H1 (cell line): ENCODE data around the gene TMEM131L. TPM values are rescaled to one million over a fixed set of nuclear protein-coding genes. Genes with fewer than 3 reads are reported as not detected.

Experiments
- CTCF ChIA-PET: fragments of 300-600 bp; sonication (Branson Sonifier 250); formaldehyde crosslinking; loops from one replicate; lab custom pipeline; 2021; ENCODE audit not compliant: partially characterized antibody; lab: Charles Lee
- POLR2A ChIA-PET: fragments of 300-600 bp; sonication (Branson Sonifier 250); formaldehyde crosslinking; loops from one replicate; lab custom pipeline; 2021; ENCODE audit warnings: inconsistent platforms; ENCODE audit not compliant: partially characterized antibody; lab: Charles Lee
- DNase-seq, 2 experiments: peaks; one replicate each; pipeline versions ENCODE4 v3.0.0 to v3.0.0-alpha.2; 2010 to 2022; ENCODE audit warnings: low spot score in 2 of 2, low read depth in 1 of 2, mixed read lengths in 1 of 2
- FAIRE-seq: peaks from 2 replicates; lab custom pipeline; 2011; peaks lifted over from hg19 to GRCh38; lab: Jason Lieb, UNC
- H2AFZ ChIP-seq: 2 replicates; pipeline ENCODE4 v1.8.1; 2012; ENCODE audit warnings: low read length, inconsistent platforms
- H2AK5ac ChIP-seq: 2 replicates; pipeline ENCODE4 v1.6.1; 2013; ENCODE audit warnings: low read depth, low read length
- H2BK120ac ChIP-seq: replicated peaks from 2 replicates; pipeline ENCODE3; 2013; ENCODE audit warnings: low read depth, low read length, inconsistent platforms
- H2BK12ac ChIP-seq: 2 replicates; pipeline ENCODE4 v1.6.1; 2013; ENCODE audit warnings: low read depth, low read length
- H2BK15ac ChIP-seq: 2 replicates; pipeline ENCODE4 v1.6.1; 2013; ENCODE audit warnings: low read length
- H2BK20ac ChIP-seq: 2 replicates; pipeline ENCODE4 v1.6.1; 2013; ENCODE audit warnings: low read length
- H2BK5ac ChIP-seq: 2 replicates; pipeline ENCODE4 v1.6.1; 2013; ENCODE audit warnings: low read depth, low read length
- H3K14ac ChIP-seq: 2 replicates; pipeline ENCODE4 v1.6.1; 2013; ENCODE audit warnings: inconsistent platforms; ENCODE audit not compliant: insufficient read length
- H3K18ac ChIP-seq: 2 replicates; pipeline ENCODE4 v1.6.1; 2013; ENCODE audit warnings: low read length; ENCODE audit errors: extremely low read depth
- H3K23ac ChIP-seq: 2 replicates; pipeline ENCODE4 v1.6.1; 2013; ENCODE audit warnings: inconsistent platforms; ENCODE audit not compliant: insufficient read length
- H3K23me2 ChIP-seq: 2 replicates; pipeline ENCODE4 v1.6.1; 2013; ENCODE audit warnings: low read depth, low read length
- H3K27ac ChIP-seq: 2 replicates; pipeline ENCODE4 v1.6.1; 2011; ENCODE audit warnings: low read depth, low read length, inconsistent platforms
- H3K27me3 ChIP-seq, 4 experiments: replicated peaks in 1 of 4; 1 replicate in 1 of 4; 2 replicates in 3 of 4; pipeline versions ENCODE4 v1.6.1 to v1.8.1; 2011 to 2013; ENCODE audit warnings: low read length in 3 of 4, mild to moderate bottlenecking in 3 of 4, inconsistent platforms in 2 of 4, mixed read lengths in 2 of 4, moderate library complexity in 1 of 4; ENCODE audit not compliant: control insufficient read depth in 3 of 4, insufficient read depth in 3 of 4; ENCODE audit errors: extremely low read depth in 1 of 4
- H3K36me3 ChIP-seq, 4 experiments: 2 replicates each; pipeline versions ENCODE4 v1.6.1 to v1.8.1; 2011 to 2013; ENCODE audit warnings: mild to moderate bottlenecking in 4 of 4, low read length in 3 of 4, moderate library complexity in 2 of 4, control low read depth in 1 of 4, inconsistent platforms in 1 of 4; ENCODE audit not compliant: insufficient read depth in 4 of 4, control insufficient read depth in 2 of 4
- H3K4ac ChIP-seq: replicated peaks from 2 replicates; pipeline ENCODE3; 2013; ENCODE audit warnings: low read length, low read depth, mixed read lengths, inconsistent platforms; ENCODE audit not compliant: insufficient read length
- H3K4me1 ChIP-seq, 4 experiments: replicated peaks in 1 of 4; 1 replicate in 1 of 4; 2 replicates in 3 of 4; pipeline versions ENCODE4 v1.6.1 to v1.8.1; 2011 to 2013; ENCODE audit warnings: low read length in 3 of 4, inconsistent platforms in 2 of 4, mixed read lengths in 1 of 4; ENCODE audit not compliant: insufficient read depth in 4 of 4, control insufficient read depth in 3 of 4
- H3K4me2 ChIP-seq, 2 experiments: 2 replicates each; pipeline versions ENCODE4 v1.6.1 to v1.8.1; 2011 to 2013; ENCODE audit warnings: low read depth in 2 of 2, low read length in 2 of 2, control low read depth in 1 of 2, inconsistent platforms in 1 of 2, mild to moderate bottlenecking in 1 of 2; ENCODE audit not compliant: insufficient read depth in 1 of 2
- H3K4me3 ChIP-seq, 4 experiments: fragments of 200-600, 300-600 bp in 1 of 4; sonication (generic), shearing (Covaris generic), sonication (Bioruptor Twin) in 1 of 4; 2 replicates each; pipeline versions ENCODE4 v1.5.1 to v1.8.1; 2011 to 2016; ENCODE audit warnings: low read length in 4 of 4, low read depth in 3 of 4, control low read depth in 2 of 4, inconsistent platforms in 2 of 4, mild to moderate bottlenecking in 2 of 4, mixed read lengths in 1 of 4, moderate library complexity in 1 of 4; ENCODE audit not compliant: insufficient read depth in 2 of 4; ENCODE audit errors: extremely low read depth in 1 of 4
- H3K56ac ChIP-seq: replicated peaks from 2 replicates; pipeline ENCODE3; 2013; ENCODE audit warnings: low read depth, mild to moderate bottlenecking, mixed read lengths, low read length, inconsistent platforms; ENCODE audit not compliant: insufficient read length
- H3K79me1 ChIP-seq: 2 replicates; pipeline ENCODE4 v1.6.1; 2013; ENCODE audit warnings: low read depth, low read length, control low read depth
- H3K79me2 ChIP-seq, 2 experiments: 2 replicates each; pipeline versions ENCODE4 v1.6.1 to v1.8.1; 2012 to 2013; ENCODE audit warnings: low read length in 2 of 2, mild to moderate bottlenecking in 2 of 2, inconsistent platforms in 1 of 2; ENCODE audit not compliant: insufficient read depth in 2 of 2, control insufficient read depth in 1 of 2
- H3K9ac ChIP-seq, 4 experiments: replicated peaks in 1 of 4; 1 replicate in 1 of 4; 2 replicates in 3 of 4; pipeline versions ENCODE4 v1.6.1 to v1.8.1; 2011 to 2013; ENCODE audit warnings: low read depth in 3 of 4, low read length in 3 of 4, control low read depth in 2 of 4, mild to moderate bottlenecking in 2 of 4, moderate library complexity in 2 of 4, inconsistent platforms in 1 of 4; ENCODE audit errors: extremely low read depth in 1 of 4
- H3K9me3 ChIP-seq, 2 experiments: 2 replicates each; pipeline versions ENCODE4 v1.6.1 to v1.8.1; 2012 to 2013; ENCODE audit warnings: mild to moderate bottlenecking in 2 of 2, moderate library complexity in 2 of 2, control low read depth in 1 of 2, inconsistent platforms in 1 of 2, low read depth in 1 of 2, low read length in 1 of 2, mixed read lengths in 1 of 2; ENCODE audit not compliant: insufficient read depth in 2 of 2
- H4K20me1 ChIP-seq, 2 experiments: replicated peaks in 1 of 2; 2 replicates each; pipeline versions ENCODE3 to v1.8.1; 2011 to 2013; ENCODE audit warnings: inconsistent platforms in 2 of 2, low read length in 2 of 2, mild to moderate bottlenecking in 1 of 2; ENCODE audit not compliant: insufficient read depth in 2 of 2, control insufficient read depth in 1 of 2
- H4K5ac ChIP-seq: 2 replicates; pipeline ENCODE4 v1.6.1; 2013; ENCODE audit warnings: low read length, low read depth, mixed read lengths, inconsistent platforms; ENCODE audit not compliant: insufficient read length
- H4K8ac ChIP-seq: 2 replicates; pipeline ENCODE4 v1.8.0; 2013; ENCODE audit warnings: mild to moderate bottlenecking, moderate library complexity, low read length, inconsistent platforms; ENCODE audit not compliant: insufficient read depth; ENCODE audit errors: extremely low read depth
- H4K91ac ChIP-seq: replicated peaks from 2 replicates; pipeline ENCODE3; 2013; ENCODE audit warnings: low read length, mixed read lengths, inconsistent platforms; ENCODE audit not compliant: insufficient read length
- CHD2 ChIP-seq: IDR thresholded peaks from 2 replicates; pipeline ENCODE4 v1.6.1; 2012; ENCODE audit warnings: low read length, improper control_type of control experiment
- EGR1 ChIP-seq: IDR thresholded peaks from 2 replicates; pipeline ENCODE4 v1.6.1; 2011; ENCODE audit warnings: low read depth, low read length, borderline replicate concordance
- HDAC6 ChIP-seq: IDR thresholded peaks from one replicate; pipeline ENCODE4 v1.7.1; 2012; ENCODE audit warnings: low read depth, mild to moderate bottlenecking, inconsistent platforms, low read length, moderate library complexity
- JUN ChIP-seq: IDR thresholded peaks from 2 replicates; pipeline ENCODE4 v1.6.1; 2011; ENCODE audit warnings: low read depth, mild to moderate bottlenecking, improper control_type of control experiment, low read length
- KDM1A ChIP-seq: fragments of 200-600, 300-600 bp; sonication (generic); IDR thresholded peaks from 2 replicates; pipeline ENCODE4 v1.7.1; 2016; ENCODE audit warnings: mild to moderate bottlenecking, low read length, borderline replicate concordance
- KDM4A ChIP-seq: IDR thresholded peaks from one replicate; pipeline ENCODE4 v1.7.1; 2012; ENCODE audit warnings: low read depth, mild to moderate bottlenecking, moderate library complexity, low read length, inconsistent platforms; ENCODE audit not compliant: severe bottlenecking
- NRF1 ChIP-seq: IDR thresholded peaks from 2 replicates; pipeline ENCODE4 v1.6.1; 2011; ENCODE audit warnings: mild to moderate bottlenecking, low read depth, low read length, improper control_type of control experiment
- RNF2 ChIP-seq: fragments of 200-900, 300-1000 bp; sonication (generic); IDR thresholded peaks from 2 replicates; pipeline ENCODE4 v1.7.1; 2016; ENCODE audit warnings: borderline replicate concordance, low read depth, mild to moderate bottlenecking, antibody characterized with exemption, low read length; ENCODE audit not compliant: poor library complexity, severe bottlenecking; ENCODE audit errors: missing control alignments
- WGBS, 2 experiments: shearing (Covaris generic) in 1 of 2; methylation state at CpG; one replicate each; pipeline versions ENCODE4 v1.1.6 to v1.1.7; 2013 to 2015; ENCODE audit warnings: low lambda C conversion rate in 2 of 2, mixed read lengths in 2 of 2, inconsistent platforms in 1 of 2, low coverage in 1 of 2, missing lambda C conversion rate in 1 of 2; ENCODE audit not compliant: insufficient replicate concordance in 2 of 2, insufficient coverage in 1 of 2, insufficient read length in 1 of 2; ENCODE audit errors: extremely low coverage in 1 of 2, missing lambda C conversion rate in 1 of 2; 5-methylcytosine and 5-hydroxymethylcytosine counted together
- polyA plus RNA-seq, 7 experiments: library from polyadenylated mRNA; depleted of rRNA in 3 of 7; stranded (reverse) in 5 of 7; unstranded in 2 of 7; fragments of >200 nt in 5 of 7; fragments of 200-250 nt in 2 of 7; gene quantifications; 1 replicate in 5 of 7; 2 replicates in 1 of 7; 4 replicates in 1 of 7; pipeline versions ENCODE4 v1.2.1 to v1.2.3, GENCODE V29; 2011 to 2013; ENCODE audit warnings: missing spikeins in 2 of 7, mixed read lengths in 2 of 7
- total RNA-seq: library from RNA; stranded (reverse); fragmentation: NEBNext Ultra II Directional; extraction: Animal tissue kit (Norgen Biotek cat#: 25700); gene quantifications from 2 replicates; pipeline ENCODE4 v1.2.1, GENCODE V29; 2021
- TF ChIP-seq, protein P1 (sequence below): IDR thresholded peaks from 2 replicates; pipeline ENCODE4 v1.6.1; 2011; ENCODE audit warnings: low read length, improper control_type of control experiment
- TF ChIP-seq, protein P2 (sequence below), 3 experiments: IDR thresholded peaks; 1 replicate in 2 of 3; 2 replicates in 1 of 3; pipeline versions ENCODE4 v1.5.1 to v1.6.1; 2011; ENCODE audit warnings: low read length in 3 of 3, mild to moderate bottlenecking in 3 of 3, inconsistent platforms in 2 of 3, low read depth in 1 of 3, moderate library complexity in 1 of 3; ENCODE audit not compliant: insufficient read depth in 1 of 3; ENCODE audit errors: control extremely low read depth in 1 of 3

TMEM131L gene
- total and polyA plus RNA-seq, 2 of the 8 experiments (the other 6 are each of a cell fraction or from before 2014, with no cell fraction given): 14.3 to 26.1 TPM

DNA sequence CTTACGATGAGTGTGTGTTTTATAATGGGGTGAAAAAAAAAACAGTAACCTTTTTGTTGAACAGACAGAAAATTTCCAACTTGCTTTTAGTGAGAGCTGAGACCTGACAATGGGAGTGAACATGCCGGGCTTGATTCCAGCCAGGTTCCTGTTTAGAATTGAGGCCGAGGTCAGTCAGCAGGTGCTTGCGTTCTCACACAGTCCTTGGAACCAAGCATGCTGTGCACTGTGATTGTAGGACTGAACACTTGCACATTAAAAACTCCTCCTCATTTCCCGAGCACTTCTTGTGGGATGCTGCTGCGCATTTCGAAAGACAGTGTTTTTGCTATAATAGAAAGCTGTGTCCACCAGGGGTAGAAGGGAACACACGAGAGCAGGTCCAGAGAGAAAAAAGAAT lies 51.8 kb downstream of the TMEM131L start:
- H2AFZ ChIP-seq: no peak overlapping the region
- no peaks in the 10 kb centered on the region for H3K79me1 ChIP-seq
- H3K56ac ChIP-seq: no peak overlapping the region
- no peak overlapping the region for H3K9ac ChIP-seq
- H3K36me3 ChIP-seq: no peaks in the 10 kb centered on the region
- no peak overlapping the region for H2AK5ac ChIP-seq
- H3K14ac ChIP-seq: no peak overlapping the region
- no peak overlapping the region for H3K27ac ChIP-seq
- H3K4me1 ChIP-seq: peaks cover 0 to 10% (median 4%) of the 10 kb centered on the region in 4 experiments; a peak in 3 of 7 replicates
- H3K9me3 ChIP-seq: no peaks in the 10 kb centered on the region
- H3K27me3 ChIP-seq: no peaks in the 10 kb centered on the region
- no peak overlapping the region for H3K4me3 ChIP-seq
- no peak overlapping the region for H2BK12ac ChIP-seq
- CTCF ChIA-PET: interaction anchor here (1.2 to 1.6 kb wide), 3 partner anchors 18 to 115 kb away, joined by 3 to 6 read pairs (median 5); no protein-coding TSS in a partner anchor
- POLR2A ChIA-PET: no interaction called here
- no peak overlapping the region for H4K91ac ChIP-seq
- H3K23ac ChIP-seq: no peak overlapping the region
- no peak overlapping the region for H3K4me2 ChIP-seq
- WGBS, 2 experiments: 94% methylated on average over 8 of the region's 8 CpGs; no CpG with 5 or more reads in 1 of the 2 experiments
- FAIRE-seq (no peak), DNase-seq (no peak)
- no peak overlapping the region for H2BK5ac ChIP-seq
- no peak overlapping the region for H4K8ac ChIP-seq
- peaks cover 0 to 3% of the 10 kb centered on the region in 2 experiments for H4K20me1 ChIP-seq
- H3K18ac ChIP-seq: no peak overlapping the region
- no peak overlapping the region for H2BK15ac ChIP-seq
- H4K5ac ChIP-seq: no peak overlapping the region
- H3K4ac ChIP-seq: no peak overlapping the region
- 0 out of 2 replicates have a peak, but pooled peaks cover 2% of the 10 kb centered on the region for H3K23me2 ChIP-seq
- H3K79me2 ChIP-seq: peaks cover 0 to 8% of the 10 kb centered on the region in 2 experiments; a peak in 1 of 4 replicates
- no peak overlapping the region for H2BK120ac ChIP-seq
- no peak overlapping the region for H2BK20ac ChIP-seq
- TF ChIP-seq KDM4A (no peak), EGR1 (no peak), NRF1 (no peak), RNF2 (no peak), CHD2 (no peak), JUN (no peak), KDM1A (no peak), HDAC6 (no peak)
- TF ChIP-seq, protein P1, sequence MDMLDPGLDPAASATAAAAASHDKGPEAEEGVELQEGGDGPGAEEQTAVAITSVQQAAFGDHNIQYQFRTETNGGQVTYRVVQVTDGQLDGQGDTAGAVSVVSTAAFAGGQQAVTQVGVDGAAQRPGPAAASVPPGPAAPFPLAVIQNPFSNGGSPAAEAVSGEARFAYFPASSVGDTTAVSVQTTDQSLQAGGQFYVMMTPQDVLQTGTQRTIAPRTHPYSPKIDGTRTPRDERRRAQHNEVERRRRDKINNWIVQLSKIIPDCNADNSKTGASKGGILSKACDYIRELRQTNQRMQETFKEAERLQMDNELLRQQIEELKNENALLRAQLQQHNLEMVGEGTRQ: no peak
- TF ChIP-seq, protein P2, sequence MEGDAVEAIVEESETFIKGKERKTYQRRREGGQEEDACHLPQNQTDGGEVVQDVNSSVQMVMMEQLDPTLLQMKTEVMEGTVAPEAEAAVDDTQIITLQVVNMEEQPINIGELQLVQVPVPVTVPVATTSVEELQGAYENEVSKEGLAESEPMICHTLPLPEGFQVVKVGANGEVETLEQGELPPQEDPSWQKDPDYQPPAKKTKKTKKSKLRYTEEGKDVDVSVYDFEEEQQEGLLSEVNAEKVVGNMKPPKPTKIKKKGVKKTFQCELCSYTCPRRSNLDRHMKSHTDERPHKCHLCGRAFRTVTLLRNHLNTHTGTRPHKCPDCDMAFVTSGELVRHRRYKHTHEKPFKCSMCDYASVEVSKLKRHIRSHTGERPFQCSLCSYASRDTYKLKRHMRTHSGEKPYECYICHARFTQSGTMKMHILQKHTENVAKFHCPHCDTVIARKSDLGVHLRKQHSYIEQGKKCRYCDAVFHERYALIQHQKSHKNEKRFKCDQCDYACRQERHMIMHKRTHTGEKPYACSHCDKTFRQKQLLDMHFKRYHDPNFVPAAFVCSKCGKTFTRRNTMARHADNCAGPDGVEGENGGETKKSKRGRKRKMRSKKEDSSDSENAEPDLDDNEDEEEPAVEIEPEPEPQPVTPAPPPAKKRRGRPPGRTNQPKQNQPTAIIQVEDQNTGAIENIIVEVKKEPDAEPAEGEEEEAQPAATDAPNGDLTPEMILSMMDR (IDR thresholded peaks at IDR 0.05; ENCODE audit: control extremely low read depth in 1 of 3, insufficient read depth in 1 of 3, low read depth in 1 of 3, low read length in 3 of 3): no peak
